ENCODE data around the gene ATAD3A. TPM values are rescaled to one million over a fixed set of nuclear protein-coding genes. Genes with fewer than 3 reads are reported as not detected.

Gene ATAD3A
- total RNA-seq, 1 experiment from 2014 or later = 57.5 TPM

- Histone ChIP-seq H3K9me3 (ENCODE audit: control insufficient read depth, insufficient read depth, low read depth, low read length) (no peaks in the 10 kb centered on the region), H3K27ac (ENCODE audit: low read length) (no peak overlapping the region), H3K4me3 (ENCODE audit: low read depth in 2 of 2, low read length in 2 of 2) (no peak overlapping the region), H3K27me3 (ENCODE audit: control insufficient read depth, insufficient read depth, low read length) (no peaks in the 10 kb centered on the region), H3K36me3 (ENCODE audit: control insufficient read depth, insufficient read depth, low read length) (peaks cover 6% of the 10 kb centered on the region; the same call in 1 of the 2 replicates), H3K4me1 (ENCODE audit: control insufficient read depth, insufficient read depth, low read length) (no peaks in the 10 kb centered on the region)
- BruUV-seq (replicated peaks) = no TSS peak
- DNase-seq (ENCODE audit: low read depth, low spot score) (no peak), ATAC-seq (no peak)
- in situ Hi-C loops (cut with HindIII; ENCODE audit: low pct_unique_long_range_greater_than_20kb, low sequenced_read_pairs) (no loop called here), intact Hi-C loops (cut with micrococcal nuclease; ENCODE audit: unreplicated experiment) (no loop called here)
- POLR2A ChIA-PET = no interaction called here
- TF ChIP-seq REST (IDR thresholded peaks at IDR 0.05; ENCODE audit: insufficient read depth in 1 of 2, low read depth in 2 of 2, low read length in 1 of 2) (no peak), TCF7L2 (IDR thresholded peaks at IDR 0.05; ENCODE audit: low read depth, low read length) (no peak), SIN3A (IDR thresholded peaks at IDR 0.05; ENCODE audit: borderline replicate concordance, insufficient read depth, low read depth, low read length) (no peak)
- CTCF ChIA-PET = no interaction called here
These were observed 22.1 kb upstream of the ATAD3A start for GRCh38 chr1:1489861-1490260.

- H3K4me1 ChIP-seq (ENCODE audit: control insufficient read depth, insufficient read depth, low read length) = no peaks in the 10 kb centered on the region
- ChIA-PET CTCF (interaction anchor here (0.7 kb wide), 1 partner anchor 37 kb away, joined by 3 read pairs; no protein-coding TSS in a partner anchor), POLR2A (no interaction called here)
- in situ Hi-C loops (cut with HindIII; ENCODE audit: low pct_unique_long_range_greater_than_20kb, low sequenced_read_pairs) = no loop called here
- DNase-seq (ENCODE audit: low read depth, low spot score) (no peak), ATAC-seq (no peak)
- H3K27me3 ChIP-seq (ENCODE audit: control insufficient read depth, insufficient read depth, low read length) = no peaks in the 10 kb centered on the region
- peaks cover 6% of the 10 kb centered on the region for H3K36me3 ChIP-seq (ENCODE audit: control insufficient read depth, insufficient read depth, low read length)
- TF ChIP-seq CTCF (IDR thresholded peaks at IDR 0.05) (no peak), TCF7L2 (IDR thresholded peaks at IDR 0.05; ENCODE audit: low read depth, low read length) (no peak), POLR2AphosphoS5 (IDR thresholded peaks at IDR 0.05; ENCODE audit: low read depth, low read length) (no peak), SIN3A (IDR thresholded peaks at IDR 0.05; ENCODE audit: borderline replicate concordance, insufficient read depth, low read depth, low read length) (no peak), REST (IDR thresholded peaks at IDR 0.05; ENCODE audit: insufficient read depth in 1 of 2, low read depth in 2 of 2, low read length in 1 of 2) (no peak)
- no peak overlapping the region for H3K27ac ChIP-seq (ENCODE audit: low read length)
- BruUV-seq (replicated peaks) = no TSS peak
- intact Hi-C loops (cut with micrococcal nuclease; ENCODE audit: unreplicated experiment) = no loop called here
- no peaks in the 10 kb centered on the region for H3K9me3 ChIP-seq (ENCODE audit: control insufficient read depth, insufficient read depth, low read depth, low read length)
- no peak overlapping the region for H3K4me3 ChIP-seq (ENCODE audit: low read depth in 2 of 2, low read length in 2 of 2)
These were observed 21.2 kb upstream of the ATAD3A start for GRCh38 chr1:1490633-1491230.
